B cell (primary cell): ENCODE data around the gene RAB3IL1. TPM values are rescaled to one million over a fixed set of nuclear protein-coding genes. Genes with fewer than 3 reads are reported as not detected.

Experiments
- ATAC-seq: fragments of 200-7000 bp; cut with Tn5 transposase; one replicate; pipeline ENCODE4 v1.10.0; 2021; ENCODE audit warnings: low read depth, mild to moderate bottlenecking, moderate number of reproducible peaks, moderate library complexity
- CTCF ChIA-PET: fragments of 350-600 bp; sonication (Branson Sonifier 250); formaldehyde crosslinking; loops from one replicate; lab custom pipeline; 2021; ENCODE audit warnings: antibody characterized with exemption, inconsistent platforms; lab: Charles Lee
- POLR2A ChIA-PET: fragments of 350-600 bp; sonication (Branson Sonifier 250); formaldehyde crosslinking; loops from one replicate; lab custom pipeline; 2021; ENCODE audit warnings: antibody characterized with exemption; lab: Charles Lee
- DNase-seq: peaks from one replicate; pipeline ENCODE4 v3.0.0; 2013
- H2AFZ ChIP-seq: 2 replicates; pipeline ENCODE4 v1.6.1; 2012; ENCODE audit warnings: mild to moderate bottlenecking, low read depth, low read length; ENCODE audit not compliant: insufficient read depth, poor library complexity, severe bottlenecking
- H3K27ac ChIP-seq, 2 donors: 1 replicate in 1 of 2; 2 replicates in 1 of 2; pipeline ENCODE4 v1.5.1; 2012 to 2013; ENCODE audit warnings: low read length in 2 of 2, mild to moderate bottlenecking in 2 of 2, moderate library complexity in 1 of 2
- H3K27me3 ChIP-seq, 4 experiments: fragments of 200-600 bp in 1 of 4; sonication (generic) in 1 of 4; replicated peaks in 1 of 4; 1 replicate in 2 of 4; 2 replicates in 2 of 4; pipeline versions ENCODE4 v1.6.1 to v1.7.0; 2013 to 2016; ENCODE audit warnings: low read length in 3 of 4, mild to moderate bottlenecking in 2 of 4, mixed read lengths in 1 of 4, moderate library complexity in 1 of 4; ENCODE audit not compliant: insufficient read depth in 4 of 4, control insufficient read depth in 3 of 4; ENCODE audit errors: control extremely low read depth in 1 of 4
- H3K36me3 ChIP-seq, 2 experiments: replicated peaks in 1 of 2; 1 replicate in 1 of 2; 2 replicates in 1 of 2; pipeline versions ENCODE4 v1.6.1 to v1.7.1; 2013; ENCODE audit warnings: low read length in 1 of 2; ENCODE audit not compliant: insufficient read depth in 2 of 2, control insufficient read depth in 1 of 2; ENCODE audit errors: control extremely low read depth in 1 of 2, extremely low read depth in 1 of 2
- H3K4me1 ChIP-seq, 2 donors: fragments of 200-600 bp in 1 of 2; sonication (generic) in 1 of 2; 1 replicate in 1 of 2; 2 replicates in 1 of 2; pipeline versions ENCODE4 v1.5.1 to v1.6.1; 2013 to 2017; ENCODE audit warnings: low read length in 2 of 2; ENCODE audit not compliant: control insufficient read depth in 2 of 2, insufficient read depth in 2 of 2
- H3K4me2 ChIP-seq: replicated peaks from 2 replicates; pipeline ENCODE3; 2012; ENCODE audit warnings: mild to moderate bottlenecking, low read depth, low read length; ENCODE audit not compliant: poor library complexity, severe bottlenecking
- H3K4me3 ChIP-seq, 5 experiments: fragments of 200-600 bp in 1 of 5; sonication (generic) in 1 of 5; 1 replicate in 3 of 5; 2 replicates in 2 of 5; pipeline versions ENCODE4 v1.5.1 to v1.7.0; 2011 to 2016; ENCODE audit warnings: low read length in 4 of 5, mild to moderate bottlenecking in 4 of 5, low read depth in 2 of 5, control low read depth in 1 of 5, moderate library complexity in 1 of 5; ENCODE audit not compliant: insufficient read depth in 1 of 5; ENCODE audit errors: control extremely low read depth in 1 of 5, extremely low read depth in 1 of 5
- H3K79me2 ChIP-seq: fragments of 200-600 bp; sonication (generic); one replicate; pipeline ENCODE4 v1.6.0; 2016; ENCODE audit warnings: low read length; ENCODE audit not compliant: control insufficient read depth, insufficient read depth
- H3K9ac ChIP-seq: fragments of 200-600 bp; sonication (generic); 2 replicates; pipeline ENCODE4 v1.6.1; 2017; ENCODE audit warnings: mild to moderate bottlenecking, low read length, moderate library complexity
- H3K9me3 ChIP-seq, 3 donors: one replicate each; pipeline versions ENCODE4 v1.6.1 to v1.7.1; 2013; ENCODE audit warnings: low read length in 2 of 3; ENCODE audit not compliant: control insufficient read depth in 2 of 3, insufficient read depth in 1 of 3; ENCODE audit errors: control extremely low read depth in 1 of 3
- H4K20me1 ChIP-seq: 2 replicates; pipeline ENCODE4 v1.6.0; 2012; ENCODE audit warnings: mild to moderate bottlenecking, low read length; ENCODE audit not compliant: insufficient read depth, control insufficient read depth, poor library complexity, severe bottlenecking
- H3K27ac Mint-ChIP-seq: one replicate; pipeline ENCODE4 v1.8.0; 2021; ENCODE audit warnings: mixed read lengths
- H3K27me3 Mint-ChIP-seq: one replicate; pipeline ENCODE4 v1.8.0; 2021; ENCODE audit warnings: mixed read lengths
- H3K4me1 Mint-ChIP-seq: one replicate; pipeline ENCODE4 v1.8.0; 2021; ENCODE audit warnings: mixed read lengths
- H3K4me3 Mint-ChIP-seq: one replicate; pipeline ENCODE4 v1.8.0; 2021; ENCODE audit warnings: mixed read lengths
- H3K9me3 Mint-ChIP-seq: one replicate; pipeline ENCODE4 v1.8.0; 2022; ENCODE audit warnings: mixed read lengths; ENCODE audit not compliant: insufficient read depth
- CTCF ChIP-seq: fragments of 200-600 bp; IDR thresholded peaks from one replicate; pipeline ENCODE4 v1.8.0; 2022; ENCODE audit warnings: antibody characterized with exemption, mild to moderate bottlenecking
- EZH2 ChIP-seq: IDR thresholded peaks from 2 replicates; pipeline ENCODE4 v1.6.1; 2012; ENCODE audit warnings: borderline replicate concordance, low read depth, mild to moderate bottlenecking, moderate library complexity, low read length; ENCODE audit not compliant: insufficient read depth, poor library complexity, severe bottlenecking
- WGBS: methylation state at CpG from one replicate; pipeline ENCODE4 v1.1.5; 2013; ENCODE audit warnings: missing lambda C conversion rate; ENCODE audit not compliant: insufficient coverage; 5-methylcytosine and 5-hydroxymethylcytosine counted together
- intact Hi-C: fragments of 100-400 bp; cut with micrococcal nuclease; formaldehyde crosslinking; loops from one replicate; pipeline ENCODE4 v1.10.0; 2022
- polyA plus RNA-seq: library from polyadenylated mRNA; depleted of rRNA; stranded (reverse); fragments of >200 nt; gene quantifications from 2 replicates; pipeline ENCODE4 v1.2.3, GENCODE V29; 2012
- total RNA-seq, 2 donors: library from RNA; stranded (reverse); fragments of 120-200 nt in 1 of 2; gene quantifications; 1 replicate in 1 of 2; 2 replicates in 1 of 2; pipeline versions ENCODE4 v1.2.3 to v1.2.4, GENCODE V29; 2013 to 2022

Gene RAB3IL1
- total and polyA plus RNA-seq, 2 donors (not counting 1 experiment from before 2014, with no cell fraction given) = 0.27 TPM; not detected in 1

- Histone ChIP-seq H3K79me2 (no peaks in the 10 kb centered on the region), H3K9ac (no peak overlapping the region), H3K4me1 (peaks cover 8 to 11% of the 10 kb centered on the region in 2 donors), H3K27ac (no peak overlapping the region), H4K20me1 (no peaks in the 10 kb centered on the region), H3K4me3 (no peak overlapping the region), H3K9me3 (peaks cover 0 to 2% (median 0%) of the 10 kb centered on the region in 3 donors), H3K27me3 (peaks cover 0 to 51% (median 20%) of the 10 kb centered on the region in 4 experiments), H3K36me3 (no peaks in the 10 kb centered on the region), H3K4me2 (no peak overlapping the region), H2AFZ (no peak overlapping the region)
- Mint-ChIP-seq H3K4me1 (peaks cover 17% of the 10 kb centered on the region), H3K9me3 (no peaks in the 10 kb centered on the region), H3K27me3 (peaks cover 61% of the 10 kb centered on the region), H3K4me3 (peak overlapping the region; percentile 85), H3K27ac (no peak overlapping the region)
- POLR2A ChIA-PET = no interaction called here
- no peak for ATAC-seq
- DNase-seq = peak; percentile 10
- TF ChIP-seq CTCF (no peak), EZH2 (no peak)
- WGBS = 87% methylated on average over 13 of the region's 14 CpGs
- intact Hi-C loops = no loop called here
- CTCF ChIA-PET = interaction anchor here (1.3 kb wide), 1 partner anchor 163 kb away, joined by 7 read pairs; no protein-coding TSS in a partner anchor
These were observed 1.0 kb upstream of the RAB3IL1 start for GRCh38 chr11:61918251-61918937.

DNA sequence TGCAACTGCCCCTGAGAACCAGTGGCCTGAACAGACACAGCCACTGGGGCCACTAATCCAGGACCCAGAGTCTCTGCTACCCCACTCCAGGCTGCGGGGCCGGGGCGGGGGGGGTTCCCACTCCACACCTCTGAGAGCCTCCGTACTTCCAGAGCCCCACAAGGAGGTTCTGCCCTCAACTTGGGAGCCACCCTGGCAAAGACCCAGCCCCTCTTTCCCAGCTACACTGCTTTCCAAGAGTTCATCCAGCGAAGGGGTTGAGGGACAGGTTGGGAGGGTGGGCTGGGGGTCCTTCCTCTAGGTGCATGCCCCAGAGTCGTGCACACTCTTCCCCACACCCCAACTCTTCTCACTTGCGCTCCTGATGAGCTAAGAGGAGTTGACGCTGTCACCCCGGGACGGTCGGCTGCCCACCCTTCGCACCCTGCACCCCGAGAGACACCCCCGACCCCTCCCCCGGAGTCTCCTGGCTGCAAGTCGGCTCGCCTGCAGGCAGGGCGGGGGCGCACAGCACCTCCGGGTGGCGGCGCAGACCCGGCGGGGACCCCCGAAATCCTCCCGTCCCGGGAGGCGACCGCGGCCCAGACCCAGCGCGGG is 531 bp downstream of the RAB3IL1 start:
- ChIA-PET CTCF (interaction anchor here (1.1 to 1.3 kb wide), 3 partner anchors 46 to 165 kb away, joined by 3 to 7 read pairs (median 3); no protein-coding TSS in a partner anchor), POLR2A (no interaction called here)
- WGBS = 10% methylated on average over 29 of the region's 32 CpGs
- Mint-ChIP-seq H3K27ac (no peak overlapping the region), H3K4me3 (peak overlapping the region; percentile 75), H3K9me3 (no peaks in the 10 kb centered on the region), H3K27me3 (peaks cover 61% of the 10 kb centered on the region), H3K4me1 (peaks cover 12% of the 10 kb centered on the region)
- no peaks in the 10 kb centered on the region for H3K79me2 ChIP-seq
- TF ChIP-seq CTCF = no peak
- TF ChIP-seq EZH2 = no peak
- ATAC-seq = peak; percentile 14
- H2AFZ ChIP-seq = peak overlapping the region; percentile 46
- H4K20me1 ChIP-seq = no peaks in the 10 kb centered on the region
- no peak overlapping the region for H3K27ac ChIP-seq
- H3K4me2 ChIP-seq = peak overlapping the region; percentile 81
- peak; percentile 24 for DNase-seq
- H3K9ac ChIP-seq = no peak overlapping the region
- peak overlapping the region in 2 of 5 experiments; percentile 34 to 36 for H3K4me3 ChIP-seq
- H3K9me3 ChIP-seq = no peaks in the 10 kb centered on the region
- no peaks in the 10 kb centered on the region for H3K36me3 ChIP-seq
- intact Hi-C loops = no loop called here
- peaks cover 8 to 11% of the 10 kb centered on the region in 2 donors for H3K4me1 ChIP-seq
- H3K27me3 ChIP-seq = peaks cover 0 to 49% (median 20%) of the 10 kb centered on the region in 4 experiments
